Activated naive CD8-positive, alpha-beta T cell treated with anti-CD3 and anti-CD28 coated beads, Interleukin-2, amount 50 U/mL, for 24 hours (primary cell): ENCODE measurements around the gene MYRIP.
A peak's percentile ranks its signal among the peaks of the same experiment; 100 is the strongest.
"Not testable (repeated sequence)": the region's sequence is repeated elsewhere in the genome, so short reads cannot be mapped to it uniquely, and the experiment has no call there.

Experiments
- ATAC-seq: fragments of 150-1000 bp; cut with Tn5 transposase; one replicate; pipeline ENCODE4 v1.10.0; 2021
- DNase-seq: peaks from one replicate; pipeline ENCODE4 v3.0.0; 2021
- H3K27ac Mint-ChIP-seq: one replicate; pipeline ENCODE4 v1.8.0; 2021; ENCODE audit warnings: mild to moderate bottlenecking, mixed read lengths
- H3K27me3 Mint-ChIP-seq: one replicate; pipeline ENCODE4 v1.8.0; 2021; ENCODE audit warnings: mixed read lengths
- H3K36me3 Mint-ChIP-seq: one replicate; pipeline ENCODE4 v1.8.0; 2021; ENCODE audit warnings: low read depth, mixed read lengths
- H3K4me1 Mint-ChIP-seq: one replicate; pipeline ENCODE4 v1.8.0; 2021; ENCODE audit warnings: mixed read lengths
- H3K4me3 Mint-ChIP-seq: one replicate; pipeline ENCODE4 v1.8.0; 2021; ENCODE audit warnings: mild to moderate bottlenecking, moderate library complexity, mixed read lengths
- H3K9me3 Mint-ChIP-seq: one replicate; pipeline ENCODE4 v1.8.0; 2021; ENCODE audit warnings: mixed read lengths

MYRIP gene

DNA sequence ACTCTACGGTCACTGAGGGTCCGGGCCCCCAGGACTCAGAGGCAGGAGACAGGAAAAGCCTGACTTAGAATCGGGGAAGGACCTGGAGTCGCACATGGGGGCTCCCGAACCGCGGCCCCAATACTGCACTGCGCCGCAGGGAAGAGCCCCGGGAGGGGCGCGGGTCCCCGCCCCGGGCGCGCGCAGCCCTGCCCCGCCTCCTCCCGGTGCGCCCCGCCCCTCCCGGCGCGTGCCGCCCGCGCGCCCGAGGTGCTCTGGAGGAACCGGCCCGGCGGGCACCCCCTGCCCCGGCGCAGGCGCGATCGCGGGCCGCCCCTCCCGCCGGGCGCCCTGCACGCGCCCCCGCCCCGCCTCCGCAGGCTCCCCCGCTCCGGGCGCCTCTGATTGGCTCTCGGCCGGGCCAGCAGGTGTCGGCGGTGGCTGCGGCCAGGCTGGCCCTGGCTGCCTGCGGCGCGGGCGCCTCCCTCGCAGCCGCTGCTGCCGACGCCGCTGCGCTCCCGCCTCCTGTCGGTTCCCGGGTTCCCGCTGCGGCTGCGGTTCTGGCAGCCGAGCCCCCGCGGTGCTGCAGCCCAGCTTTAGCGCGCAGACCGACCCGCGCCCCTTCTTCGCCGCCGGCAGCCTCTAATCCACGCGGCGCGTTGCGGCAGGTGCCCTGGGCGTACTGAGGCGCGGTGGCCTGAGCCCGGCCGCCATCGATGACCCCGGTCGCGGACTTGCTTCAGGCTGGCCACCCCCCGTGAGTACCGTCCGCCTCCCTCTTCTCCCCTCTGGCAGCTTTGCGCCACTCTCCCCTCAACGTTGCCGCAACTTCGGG, at the start of gene MYRIP:
MYRIP (plus strand) TSS at position 429 of the 814 bp plus-strand sequence. CDS start 91,208 bp downstream, outside the sequence.
- Mint-ChIP-seq H3K4me1 (peaks cover 15% of the 10 kb centered on the region), H3K27me3 (peaks cover 52% of the 10 kb centered on the region), H3K36me3 (no peaks in the 10 kb centered on the region), H3K9me3 (no peaks in the 10 kb centered on the region), H3K27ac (no peak within 1 kb of the TSS), H3K4me3 (peak within 1 kb of the TSS; percentile 53)
- DNase-seq = no peak
- ATAC-seq = no peak

DNA sequence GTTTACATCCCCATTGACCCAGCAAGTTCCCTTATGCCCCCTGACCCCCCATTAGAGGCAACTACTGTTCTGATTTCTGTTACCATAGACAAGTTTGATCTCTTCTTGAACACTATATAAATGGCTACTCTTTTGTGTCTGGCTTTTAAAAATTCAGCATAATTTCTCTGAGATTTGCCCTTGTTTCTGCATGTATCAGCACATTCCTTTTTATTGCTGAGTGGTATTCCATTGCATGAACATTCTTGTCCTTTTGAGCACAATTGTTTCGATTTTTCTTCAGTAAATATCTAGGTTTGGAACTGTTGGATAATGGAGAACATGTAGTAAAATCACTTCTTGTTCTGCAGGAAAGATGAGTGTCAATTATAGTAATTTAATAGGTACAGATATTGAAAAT, 49.1 kb upstream of the MYRIP start:
- ATAC-seq = no peak
- Mint-ChIP-seq H3K27me3 (peaks cover 2% of the 10 kb centered on the region), H3K4me1 (no peaks in the 10 kb centered on the region), H3K9me3 (no peaks in the 10 kb centered on the region), H3K4me3 (no peak overlapping the region), H3K27ac (no peak overlapping the region), H3K36me3 (no peaks in the 10 kb centered on the region)
- DNase-seq = no peak

- peaks cover 4% of the 10 kb centered on the region for H3K27me3 Mint-ChIP-seq
- H3K27ac Mint-ChIP-seq = no peak overlapping the region
- no peaks in the 10 kb centered on the region for H3K36me3 Mint-ChIP-seq
- no peaks in the 10 kb centered on the region for H3K9me3 Mint-ChIP-seq
- no peaks in the 10 kb centered on the region for H3K4me1 Mint-ChIP-seq
- no peak for ATAC-seq
- H3K4me3 Mint-ChIP-seq = no peak overlapping the region
- DNase-seq = no peak
Observed at GRCh38 chr3:39762537-39763070, 46.8 kb upstream of the MYRIP start.

GRCh38 chr3:39763390-39763789, 46.0 kb upstream of the MYRIP start:
- Mint-ChIP-seq H3K9me3 (no peaks in the 10 kb centered on the region), H3K27ac (no peak overlapping the region), H3K4me1 (no peaks in the 10 kb centered on the region), H3K4me3 (no peak overlapping the region), H3K27me3 (peaks cover 4% of the 10 kb centered on the region), H3K36me3 (no peaks in the 10 kb centered on the region)
- DNase-seq (no peak), ATAC-seq (no peak)

GRCh38 chr3:39765575-39765974, 43.8 kb upstream of the MYRIP start:
- Mint-ChIP-seq H3K4me3 (no peak overlapping the region), H3K27ac (no peak overlapping the region), H3K27me3 (peaks cover 2% of the 10 kb centered on the region), H3K36me3 (no peaks in the 10 kb centered on the region), H3K4me1 (no peaks in the 10 kb centered on the region), H3K9me3 (no peaks in the 10 kb centered on the region)
- ATAC-seq = no peak
- DNase-seq = no peak

- no peak overlapping the region for H3K4me3 Mint-ChIP-seq
- no peak overlapping the region for H3K27ac Mint-ChIP-seq
- no peaks in the 10 kb centered on the region for H3K36me3 Mint-ChIP-seq
- H3K4me1 Mint-ChIP-seq = no peaks in the 10 kb centered on the region
- no peak for DNase-seq
- H3K9me3 Mint-ChIP-seq = no peaks in the 10 kb centered on the region
- no peak for ATAC-seq
- H3K27me3 Mint-ChIP-seq = peaks cover 2% of the 10 kb centered on the region
Observed at GRCh38 chr3:39766433-39766832, 43.0 kb upstream of the MYRIP start.

GRCh38 chr3:39766909-39767308, 42.5 kb upstream of the MYRIP start:
- H3K4me3 Mint-ChIP-seq, H3K4me1 Mint-ChIP-seq, H3K36me3 Mint-ChIP-seq, ATAC-seq, DNase-seq, H3K27ac Mint-ChIP-seq, H3K9me3 Mint-ChIP-seq, H3K27me3 Mint-ChIP-seq: not testable (repeated sequence)

- H3K4me3 Mint-ChIP-seq, H3K4me1 Mint-ChIP-seq, H3K36me3 Mint-ChIP-seq, H3K27ac Mint-ChIP-seq, ATAC-seq, H3K9me3 Mint-ChIP-seq, H3K27me3 Mint-ChIP-seq, DNase-seq: not testable (repeated sequence)
Observed at GRCh38 chr3:39778168-39778567, 31.2 kb upstream of the MYRIP start.

DNA sequence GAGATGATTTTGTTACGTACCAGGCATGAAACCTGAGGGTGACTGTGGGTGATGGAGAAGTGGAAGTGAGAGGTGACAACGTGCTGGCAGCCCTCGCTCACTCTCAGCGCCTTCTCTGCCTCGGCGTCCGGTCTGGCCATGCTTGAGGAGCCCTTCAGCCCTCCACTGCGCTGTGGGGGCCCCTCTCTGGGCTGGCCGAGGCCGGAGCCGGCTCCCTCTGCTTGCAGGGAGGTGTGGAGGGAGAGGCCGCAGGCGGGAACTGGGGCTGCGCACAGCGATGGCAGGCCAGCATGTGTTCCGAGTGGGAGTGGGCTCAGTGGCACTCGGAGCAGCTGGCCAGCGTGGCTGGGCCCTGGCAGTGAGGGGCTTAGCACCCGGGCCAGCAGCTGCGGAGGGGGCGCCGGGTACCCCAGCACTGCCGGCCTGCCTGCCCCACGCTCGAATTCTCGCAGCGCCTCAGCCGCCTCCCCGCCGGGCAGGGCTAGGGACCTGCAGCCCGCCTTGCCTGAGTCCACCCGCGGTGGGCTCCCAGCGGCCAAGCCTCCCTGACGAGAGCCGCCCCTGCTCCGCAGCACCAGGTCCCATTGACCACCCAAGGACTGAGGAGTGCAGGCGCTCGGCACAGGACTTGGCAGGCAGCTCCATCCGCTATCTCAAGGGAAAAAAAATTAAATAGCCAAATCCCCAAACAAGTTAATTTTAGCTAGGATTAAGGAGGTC, 29.7 kb upstream of the MYRIP start:
- peaks cover 4% of the 10 kb centered on the region for H3K9me3 Mint-ChIP-seq
- no peaks in the 10 kb centered on the region for H3K4me1 Mint-ChIP-seq
- peaks cover 3% of the 10 kb centered on the region for H3K27me3 Mint-ChIP-seq
- no peak overlapping the region for H3K4me3 Mint-ChIP-seq
- H3K27ac Mint-ChIP-seq = no peak overlapping the region
- ATAC-seq (no peak), DNase-seq (no peak)
- no peaks in the 10 kb centered on the region for H3K36me3 Mint-ChIP-seq

- peaks cover 4% of the 10 kb centered on the region for H3K9me3 Mint-ChIP-seq
- H3K4me3 Mint-ChIP-seq = no peak overlapping the region
- no peaks in the 10 kb centered on the region for H3K36me3 Mint-ChIP-seq
- DNase-seq = no peak
- no peak for ATAC-seq
- H3K27me3 Mint-ChIP-seq = peaks cover 3% of the 10 kb centered on the region
- H3K27ac Mint-ChIP-seq = no peak overlapping the region
- no peaks in the 10 kb centered on the region for H3K4me1 Mint-ChIP-seq
Observed at GRCh38 chr3:39780352-39780751, 29.1 kb upstream of the MYRIP start.

- Mint-ChIP-seq H3K9me3 (peaks cover 4% of the 10 kb centered on the region), H3K4me3 (no peak overlapping the region), H3K27me3 (peaks cover 3% of the 10 kb centered on the region), H3K4me1 (no peaks in the 10 kb centered on the region), H3K36me3 (no peaks in the 10 kb centered on the region), H3K27ac (no peak overlapping the region)
- no peak for DNase-seq
- ATAC-seq = no peak
Observed at GRCh38 chr3:39781025-39781424, 28.4 kb upstream of the MYRIP start.

GRCh38 chr3:39781632-39782031, 27.8 kb upstream of the MYRIP start:
- DNase-seq (no peak), ATAC-seq (no peak)
- Mint-ChIP-seq H3K36me3 (no peaks in the 10 kb centered on the region), H3K27me3 (peaks cover 3% of the 10 kb centered on the region), H3K4me1 (no peaks in the 10 kb centered on the region), H3K9me3 (peaks cover 4% of the 10 kb centered on the region), H3K27ac (no peak overlapping the region), H3K4me3 (no peak overlapping the region)

DNA sequence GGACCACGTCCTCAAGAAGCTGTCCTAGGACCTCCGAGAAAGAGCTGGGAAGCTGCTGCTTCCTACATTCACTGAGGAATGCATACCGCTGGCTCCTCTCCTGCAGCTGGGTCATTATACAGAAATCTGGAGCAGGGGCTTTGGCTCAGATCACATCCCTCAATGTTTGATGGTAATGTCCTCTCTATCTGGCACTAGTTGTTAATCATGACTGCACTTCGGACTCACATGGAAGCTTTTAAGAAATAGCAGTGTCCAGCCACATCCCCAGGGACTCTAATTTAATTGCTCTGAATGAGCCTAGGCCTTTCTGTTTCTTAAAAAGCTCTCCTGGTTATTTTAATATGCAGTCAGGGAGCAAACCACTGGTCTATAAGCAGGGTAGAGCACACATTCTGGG, 25.7 kb upstream of the MYRIP start:
- Mint-ChIP-seq H3K4me3 (no peak overlapping the region), H3K36me3 (no peaks in the 10 kb centered on the region), H3K27ac (no peak overlapping the region), H3K9me3 (no peaks in the 10 kb centered on the region), H3K27me3 (peaks cover 3% of the 10 kb centered on the region), H3K4me1 (no peaks in the 10 kb centered on the region)
- ATAC-seq = no peak
- no peak for DNase-seq

GRCh38 chr3:39784922-39785321, 24.5 kb upstream of the MYRIP start:
- DNase-seq (no peak), ATAC-seq (no peak)
- H3K4me1 Mint-ChIP-seq = no peaks in the 10 kb centered on the region
- no peaks in the 10 kb centered on the region for H3K9me3 Mint-ChIP-seq
- H3K4me3 Mint-ChIP-seq = no peak overlapping the region
- H3K36me3 Mint-ChIP-seq = no peaks in the 10 kb centered on the region
- peaks cover 3% of the 10 kb centered on the region for H3K27me3 Mint-ChIP-seq
- no peak overlapping the region for H3K27ac Mint-ChIP-seq
